Right cardiac atrium (tissue), 5 donors: ENCODE results near the gene NSFL1C. TPM values are rescaled to one million over a fixed set of nuclear protein-coding genes. Genes with fewer than 3 reads are reported as not detected.
A peak's percentile ranks its signal among the peaks of the same experiment; 100 is the strongest.

Experiments used
- ATAC-seq, 2 donors: fragments of 200-7000 bp; cut with Tn5 transposase; one replicate each; pipeline versions ENCODE4 v1.8.0 to v1.9.1; 2020; ENCODE audit warnings: moderate library complexity in 2 of 2, mild to moderate bottlenecking in 1 of 2
- DNase-seq, 3 donors: peaks; one replicate each; pipeline ENCODE4 v3.0.0-alpha.2; 2020
- H3K27ac ChIP-seq: one replicate; pipeline ENCODE4 v1.5.1; 2013; ENCODE audit warnings: mild to moderate bottlenecking, low read length, control low read depth, moderate library complexity
- H3K27me3 ChIP-seq: one replicate; pipeline ENCODE4 v1.6.1; 2013; ENCODE audit not compliant: control insufficient read depth, insufficient read depth
- H3K4me1 ChIP-seq: one replicate; pipeline ENCODE4 v1.6.1; 2013; ENCODE audit warnings: low read length; ENCODE audit not compliant: control insufficient read depth, insufficient read depth
- H3K4me3 ChIP-seq: one replicate; pipeline ENCODE4 v1.5.1; 2013; ENCODE audit warnings: low read length, control low read depth
- H3K9me3 ChIP-seq: one replicate; pipeline ENCODE4 v1.6.1; 2013; ENCODE audit warnings: low read length; ENCODE audit not compliant: control insufficient read depth
- WGBS: extraction: QIAGEN DNeasy Blood & Tissue Kit; methylation state at CpG from one replicate; pipeline ENCODE4 v1.1.7; 2013; 5-methylcytosine and 5-hydroxymethylcytosine counted together
- intact Hi-C, 4 donors: fragments of 100-400 bp; cut with DNase I; formaldehyde crosslinking; loops; one replicate each; pipeline versions ENCODE4 v1.11.0 to v1.14.0; 2022 to 2023
- polyA plus RNA-seq: library from polyadenylated mRNA; stranded (reverse); fragments of 200-250 nt; gene quantifications from one replicate; pipeline ENCODE4 v1.2.3, GENCODE V29; 2013
- total RNA-seq, 4 donors: library from RNA; stranded (reverse); fragmentation: NEBNext Ultra II Directional; extraction: Animal tissue kit (Norgen Biotek cat#: 25700); gene quantifications; one replicate each; pipeline ENCODE4 v1.2.1, GENCODE V29; 2021
- donor health status: healthy with polysubstance abuse.
- donor health status: DM: no; HTN: yes; CAD: no.
- donor health status: DM: no; HTN: no; CAD: no.
- donor health status: DM: no; HTN: yes; CAD: no; lungs with severe emphysema.
- donor health status: DM: yes; HTN: yes; CAD: no.

NSFL1C gene
- total and polyA plus RNA-seq, 5 donors = 36.3 to 65.6 (median 56.7) TPM

- 97% methylated on average over 2 of the region's 2 CpGs for WGBS
- H3K4me3 ChIP-seq = no peak overlapping the region
- no peak for DNase-seq
- no peak for ATAC-seq
- intact Hi-C loops = no loop called here
- H3K27me3 ChIP-seq = no peaks in the 10 kb centered on the region
- H3K27ac ChIP-seq = no peak overlapping the region
- no peaks in the 10 kb centered on the region for H3K4me1 ChIP-seq
- H3K9me3 ChIP-seq = no peaks in the 10 kb centered on the region
Measured at GRCh38 chr20:1457992-1458391, 8.7 kb downstream of the NSFL1C start.

GRCh38 chr20:1456300-1456699 lies 10.3 kb downstream of the NSFL1C start:
- Histone ChIP-seq H3K4me3 (no peak overlapping the region), H3K9me3 (no peaks in the 10 kb centered on the region), H3K27ac (no peak overlapping the region), H3K4me1 (no peaks in the 10 kb centered on the region), H3K27me3 (no peaks in the 10 kb centered on the region)
- ATAC-seq (no peak), DNase-seq (no peak)
- 61% methylated on average over 5 of the region's 5 CpGs for WGBS
- intact Hi-C loops = no loop called here

GRCh38 chr20:1450926-1451491 lies 15.6 kb downstream of the NSFL1C start:
- Histone ChIP-seq H3K4me1 (no peaks in the 10 kb centered on the region), H3K27ac (no peak overlapping the region), H3K9me3 (peaks cover 3% of the 10 kb centered on the region), H3K4me3 (no peak overlapping the region), H3K27me3 (no peaks in the 10 kb centered on the region)
- DNase-seq = no peak
- intact Hi-C loops = no loop called here
- ATAC-seq = no peak

GRCh38 chr20:1449370-1449769 lies 17.3 kb downstream of the NSFL1C start:
- DNase-seq (no peak), ATAC-seq (no peak)
- H3K4me1 ChIP-seq = no peaks in the 10 kb centered on the region
- H3K27ac ChIP-seq = no peak overlapping the region
- 91% methylated on average over 6 of the region's 6 CpGs for WGBS
- H3K27me3 ChIP-seq = no peaks in the 10 kb centered on the region
- H3K9me3 ChIP-seq = peaks cover 3% of the 10 kb centered on the region
- intact Hi-C loops = no loop called here
- H3K4me3 ChIP-seq = no peak overlapping the region

- Histone ChIP-seq H3K27ac (no peak overlapping the region), H3K4me3 (no peak overlapping the region), H3K9me3 (peaks cover 3% of the 10 kb centered on the region), H3K27me3 (no peaks in the 10 kb centered on the region), H3K4me1 (no peaks in the 10 kb centered on the region)
- WGBS = 87% methylated on average over 4 of the region's 4 CpGs
- DNase-seq = no peak
- no peak for ATAC-seq
- intact Hi-C loops = no loop called here
Measured at GRCh38 chr20:1448081-1448620, 18.5 kb downstream of the NSFL1C start.

- 94% methylated on average over 1 of the region's 1 CpG for WGBS
- H3K9me3 ChIP-seq = peaks cover 3% of the 10 kb centered on the region
- no peak overlapping the region for H3K4me3 ChIP-seq
- intact Hi-C loops = no loop called here
- ATAC-seq (no peak), DNase-seq (no peak)
- no peaks in the 10 kb centered on the region for H3K4me1 ChIP-seq
- no peaks in the 10 kb centered on the region for H3K27me3 ChIP-seq
- H3K27ac ChIP-seq = no peak overlapping the region
Measured at GRCh38 chr20:1446536-1446935, 20.1 kb downstream of the NSFL1C start.

- 44% methylated on average over 5 of the region's 5 CpGs for WGBS
- no peak for ATAC-seq
- Histone ChIP-seq H3K4me3 (no peak overlapping the region), H3K27ac (no peak overlapping the region), H3K27me3 (no peaks in the 10 kb centered on the region), H3K9me3 (no peaks in the 10 kb centered on the region), H3K4me1 (no peaks in the 10 kb centered on the region)
- intact Hi-C loops = loop anchor here in 1 of 4 donors (5.0 kb wide), 1 partner anchor 131 kb away; no protein-coding TSS in a partner anchor
- DNase-seq = peak in 1 of 3 donors; percentile 54
Measured at GRCh38 chr20:1443085-1443484, 23.6 kb downstream of the NSFL1C start.

GRCh38 chr20:1442304-1442703 lies 24.3 kb downstream of the NSFL1C start:
- Histone ChIP-seq H3K27ac (no peak overlapping the region), H3K4me1 (no peaks in the 10 kb centered on the region), H3K9me3 (no peaks in the 10 kb centered on the region), H3K4me3 (no peak overlapping the region), H3K27me3 (no peaks in the 10 kb centered on the region)
- intact Hi-C loops = loop anchor here in 1 of 4 donors (5.0 kb wide), 1 partner anchor 130 kb away; no protein-coding TSS in a partner anchor
- DNase-seq = no peak
- no peak for ATAC-seq
- WGBS = 91% methylated on average over 2 of the region's 2 CpGs

- Histone ChIP-seq H3K9me3 (no peaks in the 10 kb centered on the region), H3K27ac (no peak overlapping the region), H3K4me3 (no peak overlapping the region), H3K4me1 (no peaks in the 10 kb centered on the region), H3K27me3 (no peaks in the 10 kb centered on the region)
- ATAC-seq = no peak
- no peak for DNase-seq
- intact Hi-C loops = loop anchor here in 1 of 4 donors (5.0 kb wide), 1 partner anchor 129 kb away; no protein-coding TSS in a partner anchor
- WGBS = 75% methylated on average over 3 of the region's 3 CpGs
Measured at GRCh38 chr20:1441133-1441532, 25.5 kb downstream of the NSFL1C start.

GRCh38 chr20:1440024-1440423 lies 26.6 kb downstream of the NSFL1C start:
- no peaks in the 10 kb centered on the region for H3K9me3 ChIP-seq
- intact Hi-C loops = loop anchor here in 1 of 4 donors (5.0 kb wide), 1 partner anchor 128 kb away; no protein-coding TSS in a partner anchor

GRCh38 chr20:1438361-1438760 lies 28.3 kb downstream of the NSFL1C start:
- 50% methylated on average over 1 of the region's 1 CpG for WGBS
- intact Hi-C loops = loop anchor here in 1 of 4 donors (5.0 kb wide), 1 partner anchor 126 kb away; no protein-coding TSS in a partner anchor
- ATAC-seq = no peak

More at GRCh38 chr20:1440024-1440423, 26.6 kb downstream of the NSFL1C start:
- ATAC-seq (no peak), DNase-seq (no peak)
- Histone ChIP-seq H3K27me3 (no peaks in the 10 kb centered on the region), H3K27ac (no peak overlapping the region), H3K4me3 (no peak overlapping the region), H3K4me1 (no peaks in the 10 kb centered on the region)
- 73% methylated on average over 6 of the region's 6 CpGs for WGBS

More at GRCh38 chr20:1438361-1438760, 28.3 kb downstream of the NSFL1C start:
- H3K27ac ChIP-seq = no peak overlapping the region
- no peak overlapping the region for H3K4me3 ChIP-seq
- H3K4me1 ChIP-seq = no peaks in the 10 kb centered on the region
- DNase-seq = no peak
- H3K27me3 ChIP-seq = no peaks in the 10 kb centered on the region
- H3K9me3 ChIP-seq = no peaks in the 10 kb centered on the region
